Testis (tissue), 3 donors: Measurements from ENCODE around the gene TRIM69. TPM values are rescaled to one million over a fixed set of nuclear protein-coding genes. Genes with fewer than 3 reads are reported as not detected.
"Not testable (repeated sequence)": the region's sequence is repeated elsewhere in the genome, so short reads cannot be mapped to it uniquely, and the experiment has no call there.

Source experiments
- DNase-seq: peaks from one replicate; pipeline ENCODE4 v3.0.0-alpha.2; 2019
- H3K27ac ChIP-seq, 2 donors: fragments of 200-600 bp; sonication (generic); one replicate each; pipeline ENCODE4 v1.5.1; 2019
- H3K27me3 ChIP-seq: fragments of 200-600 bp; sonication (generic); one replicate; pipeline ENCODE4 v1.5.1; 2019
- H3K36me3 ChIP-seq: fragments of 200-600 bp; sonication (generic); one replicate; pipeline ENCODE4 v1.5.1; 2017; ENCODE audit warnings: low read depth; ENCODE audit errors: missing control alignments
- H3K4me1 ChIP-seq: fragments of 200-600 bp; sonication (generic); one replicate; pipeline ENCODE4 v1.5.1; 2019
- H3K4me3 ChIP-seq, 2 donors: fragments of 200-600 bp; sonication (generic); one replicate each; pipeline ENCODE4 v1.5.1; 2017 to 2019
- H3K9me3 ChIP-seq: fragments of 200-600 bp; sonication (generic); one replicate; pipeline ENCODE4 v1.5.1; 2017
- POLR2A ChIP-seq: fragments of 450-650 bp; IDR thresholded peaks from one replicate; pipeline ENCODE4 v1.6.1; 2017; ENCODE audit warnings: antibody characterized with exemption, mild to moderate bottlenecking, moderate library complexity
- WGBS, 2 donors: methylation state at CpG; one replicate each; pipeline ENCODE4 v1.1.5; 2018; 5-methylcytosine and 5-hydroxymethylcytosine counted together
- intact Hi-C: fragments of 100-400 bp; cut with DNase I; formaldehyde crosslinking; loops from one replicate; pipeline ENCODE4 v1.15.1; 2023; ENCODE audit warnings: low total_unique reads
- polyA plus RNA-seq: library from polyadenylated mRNA; stranded (reverse); fragments of 350-450 nt; fragmentation: Illumina TruSeq; extraction: RNeasy Lipid Tissue Mini Kit (QIAGEN cat#74804); gene quantifications from one replicate; pipeline ENCODE4 v1.2.3, GENCODE V29; 2014; ENCODE audit warnings: low read depth, low replicate concordance; ENCODE audit not compliant: insufficient read depth
- total RNA-seq, 2 donors: library from RNA; depleted of rRNA; stranded (reverse); fragments of >200 nt; gene quantifications; one replicate each; pipeline ENCODE4 v1.2.3, GENCODE V29; 2016
- TF ChIP-seq, protein P1 (sequence below), 3 experiments: fragments of 450-650 bp in 2 of 3; fragments of 200-600 bp in 1 of 3; sonication (generic) in 1 of 3; IDR thresholded peaks; one replicate each; pipeline ENCODE4 v1.5.1; 2016 to 2019; ENCODE audit warnings: antibody characterized with exemption in 3 of 3, mild to moderate bottlenecking in 2 of 3, moderate library complexity in 1 of 3

TRIM69 gene
- total and polyA plus RNA-seq, 3 donors from 2014 or later: 19.1 to 120 (median 23.5) TPM

DNA sequence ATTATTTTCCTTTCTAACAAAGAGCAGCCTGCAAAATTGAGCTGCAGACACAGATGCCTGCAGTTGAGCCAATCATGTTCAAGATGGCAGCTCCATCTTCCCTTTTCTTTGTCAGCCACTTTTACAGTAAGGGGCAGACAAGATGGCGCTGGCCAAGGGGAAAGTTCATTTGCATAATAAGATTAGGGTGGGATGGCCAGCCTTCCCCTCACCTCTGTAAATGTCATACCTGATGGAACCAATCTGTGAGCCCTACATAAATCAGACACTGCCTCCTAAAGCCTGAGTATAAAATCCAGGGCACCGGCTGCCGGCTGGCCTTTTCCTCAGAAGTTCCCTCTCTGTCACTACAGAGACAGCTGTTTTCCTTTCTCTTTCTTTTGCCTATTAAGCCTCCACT, 41.0 kb upstream of the TRIM69 start:
- Histone ChIP-seq H3K9me3 (no peaks in the 10 kb centered on the region), H3K4me3 (no peak overlapping the region), H3K27me3 (no peaks in the 10 kb centered on the region), H3K4me1 (no peaks in the 10 kb centered on the region), H3K27ac (no peak overlapping the region), H3K36me3 (no peaks in the 10 kb centered on the region)
- no peak for DNase-seq
- intact Hi-C loops: no loop called here
- TF ChIP-seq, protein P1, sequence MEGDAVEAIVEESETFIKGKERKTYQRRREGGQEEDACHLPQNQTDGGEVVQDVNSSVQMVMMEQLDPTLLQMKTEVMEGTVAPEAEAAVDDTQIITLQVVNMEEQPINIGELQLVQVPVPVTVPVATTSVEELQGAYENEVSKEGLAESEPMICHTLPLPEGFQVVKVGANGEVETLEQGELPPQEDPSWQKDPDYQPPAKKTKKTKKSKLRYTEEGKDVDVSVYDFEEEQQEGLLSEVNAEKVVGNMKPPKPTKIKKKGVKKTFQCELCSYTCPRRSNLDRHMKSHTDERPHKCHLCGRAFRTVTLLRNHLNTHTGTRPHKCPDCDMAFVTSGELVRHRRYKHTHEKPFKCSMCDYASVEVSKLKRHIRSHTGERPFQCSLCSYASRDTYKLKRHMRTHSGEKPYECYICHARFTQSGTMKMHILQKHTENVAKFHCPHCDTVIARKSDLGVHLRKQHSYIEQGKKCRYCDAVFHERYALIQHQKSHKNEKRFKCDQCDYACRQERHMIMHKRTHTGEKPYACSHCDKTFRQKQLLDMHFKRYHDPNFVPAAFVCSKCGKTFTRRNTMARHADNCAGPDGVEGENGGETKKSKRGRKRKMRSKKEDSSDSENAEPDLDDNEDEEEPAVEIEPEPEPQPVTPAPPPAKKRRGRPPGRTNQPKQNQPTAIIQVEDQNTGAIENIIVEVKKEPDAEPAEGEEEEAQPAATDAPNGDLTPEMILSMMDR (IDR thresholded peaks at IDR 0.05): no peak
- TF ChIP-seq POLR2A: no peak
- WGBS, 2 donors: 61 to 63% methylated on average over 3 of the region's 3 CpGs

DNA sequence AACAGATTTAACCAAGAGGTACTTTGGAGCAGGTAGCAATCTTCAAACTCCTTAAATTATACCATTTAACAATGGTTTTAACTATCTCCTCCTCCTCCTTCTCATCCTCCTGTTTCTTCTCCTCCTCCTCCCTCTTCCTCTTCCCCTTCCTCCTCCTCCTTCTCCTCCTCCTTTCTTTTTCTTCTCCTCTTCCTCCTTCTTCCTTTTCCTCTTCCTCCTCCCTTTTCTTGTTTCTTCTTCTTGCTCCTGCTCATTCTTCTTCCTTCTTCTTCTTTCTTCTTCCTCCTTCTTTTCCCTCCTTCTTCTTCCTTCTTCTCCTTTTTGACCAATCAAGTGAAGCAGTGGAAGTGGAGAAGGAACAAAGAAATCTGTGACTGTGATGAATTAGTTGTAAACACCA, 39.3 kb upstream of the TRIM69 start:
- Histone ChIP-seq H3K4me1 (no peaks in the 10 kb centered on the region), H3K27me3 (no peaks in the 10 kb centered on the region), H3K9me3 (no peaks in the 10 kb centered on the region), H3K27ac (no peak overlapping the region), H3K4me3 (no peak overlapping the region), H3K36me3 (no peaks in the 10 kb centered on the region)
- intact Hi-C loops: no loop called here
- no peak for TF ChIP-seq POLR2A
- TF ChIP-seq, protein P1 (IDR thresholded peaks at IDR 0.05): no peak
- no peak for DNase-seq

DNA sequence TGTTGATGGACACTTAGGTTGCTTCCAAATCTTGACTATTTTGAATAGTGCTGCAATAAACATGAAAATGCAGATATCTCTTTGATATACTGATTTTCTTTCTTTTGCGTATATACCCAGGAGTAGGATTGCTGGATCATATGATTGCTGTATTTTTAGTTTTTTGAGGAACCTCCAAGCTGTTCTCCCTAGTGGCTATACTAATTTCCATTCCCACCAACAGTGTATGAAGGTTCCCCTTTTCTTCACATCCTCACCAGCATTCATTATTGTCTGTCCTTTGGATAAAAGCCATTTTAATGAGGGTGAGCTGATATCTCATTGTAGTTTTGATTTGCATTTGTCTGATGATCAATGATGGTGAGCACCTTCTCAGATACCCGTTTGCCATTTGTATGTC, 37.7 kb upstream of the TRIM69 start:
- WGBS, 2 donors: 92% methylated on average over 2 of the region's 2 CpGs
- H3K4me1 ChIP-seq: no peaks in the 10 kb centered on the region
- no peak overlapping the region for H3K27ac ChIP-seq
- H3K36me3 ChIP-seq: no peaks in the 10 kb centered on the region
- H3K4me3 ChIP-seq: no peak overlapping the region
- no peak for TF ChIP-seq POLR2A
- TF ChIP-seq, protein P1 (IDR thresholded peaks at IDR 0.05): no peak
- DNase-seq: no peak
- no peaks in the 10 kb centered on the region for H3K27me3 ChIP-seq
- intact Hi-C loops: no loop called here
- H3K9me3 ChIP-seq: no peaks in the 10 kb centered on the region

DNA sequence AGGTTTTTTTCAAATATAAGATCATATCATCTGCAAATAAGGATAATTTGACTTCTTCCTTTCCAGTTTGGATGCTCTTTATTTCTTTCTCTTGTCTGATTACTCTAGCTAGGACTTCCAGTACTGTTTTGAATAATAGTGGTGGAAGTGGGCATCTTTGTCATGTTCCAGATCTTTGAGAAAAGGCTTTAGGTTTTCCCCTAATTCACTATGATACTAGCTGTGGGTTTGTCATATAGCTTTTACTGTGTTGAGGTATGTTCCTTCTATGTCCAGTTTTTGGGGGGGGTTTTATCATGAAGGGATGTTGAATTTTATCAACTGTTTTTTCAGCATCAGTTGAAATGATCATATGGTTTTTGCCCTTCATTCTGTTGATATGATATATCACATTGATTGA, 35.7 kb upstream of the TRIM69 start:
- H3K36me3 ChIP-seq, H3K4me1 ChIP-seq, H3K4me3 ChIP-seq, DNase-seq, H3K27ac ChIP-seq, H3K9me3 ChIP-seq, intact Hi-C loops, H3K27me3 ChIP-seq: not testable (repeated sequence)

DNA sequence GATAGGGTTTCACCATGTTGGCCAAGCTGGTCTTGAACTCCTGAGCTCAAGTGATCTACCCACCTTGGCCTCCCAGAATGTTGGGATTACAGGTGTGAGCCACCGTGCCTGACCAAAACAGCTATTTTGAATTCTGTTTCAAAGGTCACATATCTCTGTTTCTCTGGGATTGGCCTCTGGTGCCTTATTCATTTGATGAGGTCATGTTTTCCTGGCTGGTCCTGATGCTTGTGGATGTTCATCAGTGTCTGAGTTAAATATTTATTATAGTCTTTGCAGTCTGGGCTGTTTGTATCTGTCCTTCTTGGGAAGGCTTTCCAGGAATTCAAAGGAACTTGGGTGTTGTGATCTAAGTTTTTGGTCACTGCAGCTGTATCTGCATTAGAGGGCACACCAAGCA, 30.3 kb upstream of the TRIM69 start:
- H3K36me3 ChIP-seq: no peaks in the 10 kb centered on the region
- H3K4me3 ChIP-seq: no peak overlapping the region
- intact Hi-C loops: no loop called here
- no peak overlapping the region for H3K27ac ChIP-seq
- no peaks in the 10 kb centered on the region for H3K4me1 ChIP-seq
- DNase-seq: no peak
- H3K9me3 ChIP-seq: no peaks in the 10 kb centered on the region
- no peaks in the 10 kb centered on the region for H3K27me3 ChIP-seq
- TF ChIP-seq POLR2A: no peak
- TF ChIP-seq, protein P1 (IDR thresholded peaks at IDR 0.05): no peak
- 72 to 80% methylated on average over 1 of the region's 1 CpG for WGBS, 2 donors
